Measurements from ENCODE around the gene NR2C2. TPM values are rescaled to one million over a fixed set of nuclear protein-coding genes. Genes with fewer than 3 reads are reported as not detected.
A peak's percentile ranks its signal among the peaks of the same experiment; 100 is the strongest.

Gene NR2C2
- total RNA-seq, 2 experiments from 2014 or later: 35.9 to 62.1 TPM

DNA sequence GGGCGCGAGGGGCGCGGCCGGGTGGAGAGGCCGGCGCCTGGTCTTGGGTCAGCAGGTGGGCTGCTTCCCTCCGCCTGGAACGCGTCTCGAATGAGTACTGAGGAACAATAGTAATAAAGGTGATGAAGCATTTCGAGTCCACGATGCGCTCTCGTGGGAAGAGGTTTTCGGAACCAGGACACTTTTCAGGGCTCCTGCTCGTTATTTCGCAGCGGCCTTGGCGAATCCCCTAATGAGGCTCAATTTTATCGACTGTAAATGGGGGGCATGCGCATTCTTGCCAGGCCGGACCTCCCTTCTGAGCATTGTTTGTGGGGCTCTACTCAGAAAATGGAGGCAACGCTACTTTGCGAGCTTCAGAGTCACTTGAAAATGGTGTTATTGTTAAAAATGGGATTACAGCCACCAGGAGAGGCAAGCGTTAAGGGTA lies 1.2 kb downstream of the NR2C2 start:
- no peaks in the 10 kb centered on the region for H3K9me3 ChIP-seq (ENCODE audit: low read length)
- H3K9me2 ChIP-seq (ENCODE audit: insufficient read depth, low read length): no peaks in the 10 kb centered on the region
- TF ChIP-seq EZH2phosphoT487 (IDR thresholded peaks at IDR 0.05; ENCODE audit: borderline replicate concordance, low read depth, low read length): no peak
- TF ChIP-seq, protein P1, sequence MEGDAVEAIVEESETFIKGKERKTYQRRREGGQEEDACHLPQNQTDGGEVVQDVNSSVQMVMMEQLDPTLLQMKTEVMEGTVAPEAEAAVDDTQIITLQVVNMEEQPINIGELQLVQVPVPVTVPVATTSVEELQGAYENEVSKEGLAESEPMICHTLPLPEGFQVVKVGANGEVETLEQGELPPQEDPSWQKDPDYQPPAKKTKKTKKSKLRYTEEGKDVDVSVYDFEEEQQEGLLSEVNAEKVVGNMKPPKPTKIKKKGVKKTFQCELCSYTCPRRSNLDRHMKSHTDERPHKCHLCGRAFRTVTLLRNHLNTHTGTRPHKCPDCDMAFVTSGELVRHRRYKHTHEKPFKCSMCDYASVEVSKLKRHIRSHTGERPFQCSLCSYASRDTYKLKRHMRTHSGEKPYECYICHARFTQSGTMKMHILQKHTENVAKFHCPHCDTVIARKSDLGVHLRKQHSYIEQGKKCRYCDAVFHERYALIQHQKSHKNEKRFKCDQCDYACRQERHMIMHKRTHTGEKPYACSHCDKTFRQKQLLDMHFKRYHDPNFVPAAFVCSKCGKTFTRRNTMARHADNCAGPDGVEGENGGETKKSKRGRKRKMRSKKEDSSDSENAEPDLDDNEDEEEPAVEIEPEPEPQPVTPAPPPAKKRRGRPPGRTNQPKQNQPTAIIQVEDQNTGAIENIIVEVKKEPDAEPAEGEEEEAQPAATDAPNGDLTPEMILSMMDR (conservative IDR thresholded peaks at IDR 0.05; ENCODE audit: low read length): no peak
- no peak for DNase-seq (ENCODE audit: low spot score)
- peaks cover 47% of the 10 kb centered on the region for H3K36me3 ChIP-seq (ENCODE audit: insufficient read depth, low read length)
- H4K20me1 ChIP-seq (ENCODE audit: insufficient read depth, low read length): peaks cover 16% of the 10 kb centered on the region; the same call in 1 of the 2 replicates
- H3K79me2 ChIP-seq (ENCODE audit: insufficient read depth, low read depth, low read length): peaks cover 83% of the 10 kb centered on the region
- H2AFZ ChIP-seq (ENCODE audit: low read length): peak overlapping the region; percentile 45; the same call in 1 of the 2 replicates
- CTCF ChIA-PET (ENCODE audit: unreplicated experiment): no interaction called here
- peaks cover 30% of the 10 kb centered on the region for H3K4me1 ChIP-seq (ENCODE audit: insufficient read depth, low read length, poor library complexity, severe bottlenecking)
- H3K4me3 ChIP-seq (ENCODE audit: low read depth, low read length, poor library complexity, severe bottlenecking): peak overlapping the region; percentile 81
- no TSS peak for BruUV-seq (replicated peaks)
- POLR2A ChIA-PET: interaction anchor here (0.9 to 1.0 kb wide), 2 partner anchors 18 to 100 kb away, joined by 3 to 4 read pairs; no protein-coding TSS in a partner anchor
- H3K4me2 ChIP-seq (ENCODE audit: low read length): peak overlapping the region; percentile 85
- intact Hi-C loops (cut with micrococcal nuclease; ENCODE audit: unreplicated experiment): loop anchor here (1.0 to 5.0 kb wide), 4 partner anchors 102 to 826 kb away; partner anchors contain the start of genes CHCHD4, LSM3, RBSN and XPC
- H3K27ac ChIP-seq (ENCODE audit: low read depth, low read length, poor library complexity, severe bottlenecking): peak overlapping the region; percentile 38

DNA sequence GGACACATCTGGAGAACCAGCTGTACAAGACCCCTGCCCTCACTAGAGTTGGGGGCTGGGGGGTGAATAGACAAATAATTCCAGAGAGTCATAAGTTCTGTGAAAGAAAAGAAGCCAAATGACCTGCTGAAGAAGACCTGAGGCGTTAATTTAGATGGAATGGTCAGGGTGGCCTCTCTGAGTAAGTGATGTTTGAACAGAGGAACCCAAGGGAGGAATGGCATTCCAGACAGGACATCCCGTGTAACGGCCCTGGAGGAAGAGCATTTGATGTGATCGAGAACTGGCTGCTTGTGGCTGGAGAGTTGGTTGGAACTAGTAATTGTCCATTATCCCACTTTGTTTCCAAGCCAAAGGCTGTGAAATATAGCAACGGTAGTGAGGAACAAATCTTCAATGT lies 1.7 kb downstream of the NR2C2 start:
- Histone ChIP-seq H3K79me2 (ENCODE audit: insufficient read depth, low read depth, low read length) (peaks cover 83% of the 10 kb centered on the region), H3K4me1 (ENCODE audit: insufficient read depth, low read length, poor library complexity, severe bottlenecking) (peaks cover 30% of the 10 kb centered on the region), H3K36me3 (ENCODE audit: insufficient read depth, low read length) (peaks cover 42% of the 10 kb centered on the region), H3K4me2 (ENCODE audit: low read length) (peak overlapping the region; percentile 85), H3K9me3 (ENCODE audit: low read length) (no peaks in the 10 kb centered on the region), H3K4me3 (ENCODE audit: low read depth, low read length, poor library complexity, severe bottlenecking) (peak overlapping the region; percentile 81), H3K9me2 (ENCODE audit: insufficient read depth, low read length) (no peaks in the 10 kb centered on the region), H2AFZ (ENCODE audit: low read length) (peak overlapping the region; percentile 45; the same call in 1 of the 2 replicates), H3K27ac (ENCODE audit: low read depth, low read length, poor library complexity, severe bottlenecking) (peak overlapping the region; percentile 38), H4K20me1 (ENCODE audit: insufficient read depth, low read length) (peaks cover 16% of the 10 kb centered on the region; the same call in 1 of the 2 replicates)
- ChIA-PET CTCF (ENCODE audit: unreplicated experiment) (no interaction called here), POLR2A (interaction anchor here (0.6 to 1.1 kb wide), 3 partner anchors 9 to 542 kb away, joined by 3 to 5 read pairs (median 3); partner anchors contain the start of gene MRPS25)
- intact Hi-C loops (cut with micrococcal nuclease; ENCODE audit: unreplicated experiment): loop anchor here (5.0 kb wide), 3 partner anchors 148 to 827 kb away; partner anchors contain the start of genes CHCHD4, LSM3, RBSN and XPC
- BruUV-seq (replicated peaks): TSS peak; percentile 67
- DNase-seq (ENCODE audit: low spot score): no peak
- TF ChIP-seq, protein P1 (conservative IDR thresholded peaks at IDR 0.05; ENCODE audit: low read length): no peak
- TF ChIP-seq EZH2phosphoT487 (IDR thresholded peaks at IDR 0.05; ENCODE audit: borderline replicate concordance, low read depth, low read length): no peak

DNA sequence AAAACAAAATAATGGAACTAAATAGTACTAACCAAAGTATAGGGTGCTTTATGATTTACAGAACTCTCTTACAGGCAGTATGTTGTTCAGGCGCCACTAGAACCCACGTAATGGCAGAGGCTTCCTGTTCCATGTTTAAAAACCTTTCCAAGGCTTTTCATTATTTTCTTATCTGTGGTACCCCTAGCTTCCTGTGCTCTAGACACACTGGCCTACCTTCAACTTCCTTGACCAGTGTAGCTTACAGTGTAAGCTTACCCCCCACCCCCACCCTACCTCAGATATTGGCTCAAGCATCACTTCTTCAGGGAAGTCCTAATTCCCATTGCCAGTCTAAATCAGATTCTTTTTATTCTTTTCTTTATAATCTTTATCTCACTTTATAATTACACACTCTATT lies 2.9 kb downstream of the NR2C2 start:
- intact Hi-C loops (cut with micrococcal nuclease; ENCODE audit: unreplicated experiment): no loop called here
- POLR2A ChIA-PET: interaction anchor here (0.6 to 1.1 kb wide), 3 partner anchors 10 to 277 kb away, joined by 3 to 4 read pairs (median 3); partner anchors contain the start of gene MRPS25
- Histone ChIP-seq H3K9me2 (ENCODE audit: insufficient read depth, low read length) (no peaks in the 10 kb centered on the region), H4K20me1 (ENCODE audit: insufficient read depth, low read length) (peaks cover 13% of the 10 kb centered on the region; the same call in 1 of the 2 replicates), H3K79me2 (ENCODE audit: insufficient read depth, low read depth, low read length) (peaks cover 84% of the 10 kb centered on the region), H3K4me2 (ENCODE audit: low read length) (no peak overlapping the region), H3K4me1 (ENCODE audit: insufficient read depth, low read length, poor library complexity, severe bottlenecking) (peaks cover 30% of the 10 kb centered on the region), H3K27ac (ENCODE audit: low read depth, low read length, poor library complexity, severe bottlenecking) (no peak overlapping the region), H3K4me3 (ENCODE audit: low read depth, low read length, poor library complexity, severe bottlenecking) (no peak overlapping the region), H2AFZ (ENCODE audit: low read length) (no peak overlapping the region), H3K9me3 (ENCODE audit: low read length) (no peaks in the 10 kb centered on the region), H3K36me3 (ENCODE audit: insufficient read depth, low read length) (peaks cover 30% of the 10 kb centered on the region)
- no peak for DNase-seq (ENCODE audit: low spot score)
- CTCF ChIA-PET (ENCODE audit: unreplicated experiment): no interaction called here
- no TSS peak for BruUV-seq (replicated peaks)
- TF ChIP-seq, protein P1 (conservative IDR thresholded peaks at IDR 0.05; ENCODE audit: low read length): no peak
- TF ChIP-seq EZH2phosphoT487 (IDR thresholded peaks at IDR 0.05; ENCODE audit: borderline replicate concordance, low read depth, low read length): no peak

Measured in OCI-LY7 (cell line).